CD4-positive, alpha-beta T cell treated with Interleukin-12 subunit alpha and Interleukin-12 subunit beta, for 1 hour (primary cell): ENCODE data around the gene PFN3.

Source experiments
- DNase-seq: peaks from one replicate; pipeline ENCODE4 v3.0.0-alpha.2; 2020

The PFN3 gene

DNA sequence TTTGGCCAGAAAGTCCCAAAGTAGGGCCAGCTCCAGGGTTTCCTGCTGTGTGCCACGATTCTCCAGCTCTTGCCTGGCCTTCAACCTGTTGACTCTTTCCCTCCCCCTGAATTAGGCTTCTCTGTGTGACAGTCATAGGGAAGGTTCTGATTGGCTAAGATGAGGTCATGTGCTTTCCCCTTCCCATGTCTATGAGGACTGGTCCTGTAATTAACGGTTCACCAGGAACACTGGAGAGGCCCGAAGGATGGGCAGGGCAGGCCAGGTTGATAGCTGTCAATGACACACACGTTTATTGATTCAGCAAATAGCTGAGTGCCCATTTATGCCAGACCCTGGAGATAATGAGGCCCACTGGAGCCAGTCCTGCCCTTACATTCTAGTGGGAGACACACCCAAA is 37.2 kb upstream of the PFN3 start:
- no peak for DNase-seq

DNA sequence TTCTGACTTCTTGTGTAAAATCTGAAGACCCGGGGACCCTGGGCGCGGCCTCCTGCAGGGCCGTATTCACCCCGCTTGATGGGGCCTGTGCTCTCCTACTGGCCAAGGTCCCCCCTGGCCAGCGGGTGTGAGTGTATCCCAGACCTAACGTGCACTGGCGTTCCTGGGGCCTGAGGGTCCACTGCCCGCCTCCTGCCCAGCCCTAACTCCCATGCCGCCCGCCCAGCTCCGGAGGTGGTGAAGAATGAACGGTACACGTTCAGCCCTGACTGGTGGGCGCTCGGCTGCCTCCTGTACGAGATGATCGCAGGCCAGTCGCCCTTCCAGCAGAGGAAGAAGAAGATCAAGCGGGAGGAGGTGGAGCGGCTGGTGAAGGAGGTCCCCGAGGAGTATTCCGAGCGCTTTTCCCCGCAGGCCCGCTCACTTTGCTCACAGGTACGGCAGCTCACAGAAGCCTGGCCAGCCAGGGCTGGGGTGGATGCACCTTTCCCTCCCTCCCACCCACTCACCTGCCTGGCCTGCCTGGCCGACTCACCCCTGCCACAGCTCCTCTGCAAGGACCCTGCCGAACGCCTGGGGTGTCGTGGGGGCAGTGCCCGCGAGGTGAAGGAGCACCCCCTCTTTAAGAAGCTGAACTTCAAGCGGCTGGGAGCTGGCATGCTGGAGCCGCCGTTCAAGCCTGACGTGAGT is 35.5 kb upstream of the PFN3 start:
- no peak for DNase-seq

DNA sequence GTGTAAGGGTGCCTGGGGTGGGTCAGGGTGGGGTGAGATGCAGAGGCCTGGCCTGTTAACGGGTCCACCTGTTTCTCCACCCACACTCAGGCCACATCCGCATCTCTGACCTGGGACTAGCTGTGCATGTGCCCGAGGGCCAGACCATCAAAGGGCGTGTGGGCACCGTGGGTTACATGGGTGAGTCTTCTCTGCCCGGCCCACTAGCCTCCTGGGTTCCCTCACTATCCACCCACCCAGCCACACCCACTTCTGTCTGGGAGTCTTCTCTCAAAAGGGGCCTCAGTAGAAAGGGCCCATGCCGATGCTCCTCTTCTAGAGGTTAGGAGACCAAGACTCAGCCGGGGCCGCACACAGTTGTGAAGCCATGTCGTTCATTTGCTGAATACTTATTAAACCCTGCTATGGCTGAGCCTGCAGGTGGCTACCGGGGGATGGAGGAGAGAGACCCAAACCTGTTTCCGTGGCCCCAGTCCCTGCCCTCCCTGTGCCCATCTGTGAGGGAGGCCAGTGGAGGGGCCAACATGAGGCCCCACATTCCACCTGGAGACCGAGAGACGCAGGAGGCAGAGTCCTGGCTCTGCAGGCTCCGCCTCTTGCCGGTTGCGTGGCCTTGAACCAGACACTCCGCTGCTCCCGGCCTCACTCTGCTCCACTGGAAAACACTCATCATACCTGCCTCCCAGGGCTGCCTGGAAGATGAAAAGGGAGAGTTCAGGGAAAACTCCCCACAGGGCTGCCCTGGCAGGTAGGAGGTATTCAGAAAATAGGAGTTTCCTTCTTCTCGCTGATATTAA is 34.7 kb upstream of the PFN3 start:
- DNase-seq = no peak

DNA sequence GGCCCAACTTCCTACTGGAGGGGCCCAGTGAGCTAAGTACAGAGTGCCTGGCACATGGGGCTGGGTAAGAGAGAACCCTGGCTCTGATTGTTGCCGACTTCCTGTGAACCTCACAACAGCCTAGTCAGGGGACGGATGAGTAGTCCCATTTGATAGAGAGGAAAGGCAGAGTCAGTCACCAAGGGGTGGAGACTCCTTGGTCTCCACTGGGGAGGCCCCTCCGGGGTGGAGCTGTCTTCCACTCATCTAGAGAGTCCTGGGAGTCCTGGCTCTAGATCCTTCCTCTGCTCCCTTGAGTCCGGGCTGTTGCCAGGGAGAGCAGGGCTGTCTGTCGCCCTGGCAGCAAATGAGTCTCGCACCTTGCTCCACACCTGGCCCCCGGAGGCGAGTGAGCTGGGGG is 34.0 kb upstream of the PFN3 start:
- peak; percentile 64 for DNase-seq

DNA sequence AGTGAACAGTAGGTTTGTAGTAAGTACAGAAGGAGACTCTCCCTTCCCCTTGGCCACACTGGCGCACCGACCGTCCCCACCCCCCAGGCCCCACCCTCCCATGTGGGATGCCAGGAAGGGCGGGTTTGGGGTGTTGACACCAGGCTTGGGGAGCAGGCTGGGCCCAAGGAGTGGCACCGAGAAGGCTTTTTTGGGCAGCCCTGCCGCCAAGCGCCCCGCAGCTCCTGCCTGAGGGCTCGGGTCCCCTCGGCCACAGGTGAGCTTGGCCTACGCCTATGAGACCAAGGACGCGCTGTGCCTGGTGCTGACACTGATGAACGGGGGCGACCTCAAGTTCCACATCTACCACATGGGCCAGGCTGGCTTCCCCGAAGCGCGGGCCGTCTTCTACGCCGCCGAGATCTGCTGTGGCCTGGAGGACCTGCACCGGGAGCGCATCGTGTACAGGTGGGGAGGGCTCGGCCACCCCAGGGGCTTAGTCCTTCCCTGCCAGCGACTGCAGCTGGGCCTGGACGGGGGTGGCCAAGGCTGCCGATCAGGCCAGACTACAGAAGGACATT is 33.3 kb upstream of the PFN3 start:
- DNase-seq = no peak

DNA sequence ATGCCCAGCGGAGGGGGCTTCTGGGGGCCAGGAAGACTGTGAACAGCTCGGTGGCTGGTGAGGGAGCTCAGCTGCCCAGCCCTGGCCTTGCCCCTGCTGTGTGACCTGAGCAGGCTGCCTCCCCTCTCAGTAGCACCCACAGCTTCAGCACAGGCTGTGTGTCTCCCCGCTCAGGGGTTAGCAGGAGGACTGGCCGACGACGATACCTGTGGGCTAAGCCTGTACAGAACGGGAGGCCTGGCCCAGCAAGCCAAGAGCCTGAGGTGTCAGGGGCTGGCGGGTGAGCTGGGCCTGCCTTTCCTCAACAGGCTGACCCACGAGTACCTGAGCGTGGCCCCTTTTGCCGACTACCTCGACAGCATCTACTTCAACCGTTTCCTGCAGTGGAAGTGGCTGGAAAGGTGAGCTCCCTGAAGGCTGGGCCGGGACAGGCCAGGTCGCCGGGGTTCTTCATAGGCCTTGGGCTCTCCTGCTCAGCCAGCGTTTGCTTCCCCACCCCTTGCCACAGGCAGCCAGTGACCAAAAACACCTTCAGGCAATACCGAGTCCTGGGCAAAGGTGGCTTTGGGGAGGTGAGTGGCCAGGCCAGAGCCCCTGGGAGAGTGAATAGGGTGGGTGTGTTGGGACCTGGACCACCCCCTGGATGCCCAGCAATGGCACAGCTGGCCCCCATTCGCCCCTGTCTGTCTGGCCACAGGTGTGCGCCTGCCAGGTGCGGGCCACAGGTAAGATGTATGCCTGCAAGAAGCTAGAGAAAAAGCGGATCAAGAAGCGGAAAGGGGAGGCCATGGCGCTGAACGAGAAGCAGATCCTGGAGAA is 32.6 kb upstream of the PFN3 start:
- no peak for DNase-seq

DNA sequence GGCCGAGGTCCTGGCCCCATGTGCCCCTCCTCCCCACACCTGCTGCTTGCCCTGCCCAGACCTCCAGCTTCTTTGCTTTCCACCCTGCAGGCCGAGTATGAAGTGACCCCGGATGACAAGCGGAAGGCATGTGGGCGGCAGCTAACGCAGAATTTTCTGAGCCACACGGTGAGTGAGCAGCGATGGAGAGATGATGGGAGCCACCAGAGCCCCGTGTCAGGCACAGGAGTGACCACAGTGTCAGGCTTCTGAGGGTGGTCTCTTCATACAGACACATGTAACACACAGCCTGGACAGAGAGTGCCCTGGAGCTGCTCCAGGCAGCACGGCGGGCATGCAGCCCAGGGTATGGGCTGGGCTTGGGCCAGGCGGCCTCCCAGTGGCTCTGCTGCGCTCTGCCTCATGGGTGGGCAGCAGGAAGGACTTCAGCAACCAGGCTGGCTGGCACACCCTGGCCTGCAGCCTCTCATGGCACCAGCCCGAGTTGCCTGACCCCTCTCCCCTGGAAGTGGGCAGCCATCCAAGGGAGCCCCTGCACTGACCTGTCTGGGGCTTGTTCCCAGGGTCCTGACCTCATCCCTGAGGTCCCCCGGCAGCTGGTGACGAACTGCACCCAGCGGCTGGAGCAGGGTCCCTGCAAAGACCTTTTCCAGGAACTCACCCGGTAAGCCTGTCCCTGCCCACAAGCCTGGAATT is 31.8 kb upstream of the PFN3 start:
- no peak for DNase-seq

DNA sequence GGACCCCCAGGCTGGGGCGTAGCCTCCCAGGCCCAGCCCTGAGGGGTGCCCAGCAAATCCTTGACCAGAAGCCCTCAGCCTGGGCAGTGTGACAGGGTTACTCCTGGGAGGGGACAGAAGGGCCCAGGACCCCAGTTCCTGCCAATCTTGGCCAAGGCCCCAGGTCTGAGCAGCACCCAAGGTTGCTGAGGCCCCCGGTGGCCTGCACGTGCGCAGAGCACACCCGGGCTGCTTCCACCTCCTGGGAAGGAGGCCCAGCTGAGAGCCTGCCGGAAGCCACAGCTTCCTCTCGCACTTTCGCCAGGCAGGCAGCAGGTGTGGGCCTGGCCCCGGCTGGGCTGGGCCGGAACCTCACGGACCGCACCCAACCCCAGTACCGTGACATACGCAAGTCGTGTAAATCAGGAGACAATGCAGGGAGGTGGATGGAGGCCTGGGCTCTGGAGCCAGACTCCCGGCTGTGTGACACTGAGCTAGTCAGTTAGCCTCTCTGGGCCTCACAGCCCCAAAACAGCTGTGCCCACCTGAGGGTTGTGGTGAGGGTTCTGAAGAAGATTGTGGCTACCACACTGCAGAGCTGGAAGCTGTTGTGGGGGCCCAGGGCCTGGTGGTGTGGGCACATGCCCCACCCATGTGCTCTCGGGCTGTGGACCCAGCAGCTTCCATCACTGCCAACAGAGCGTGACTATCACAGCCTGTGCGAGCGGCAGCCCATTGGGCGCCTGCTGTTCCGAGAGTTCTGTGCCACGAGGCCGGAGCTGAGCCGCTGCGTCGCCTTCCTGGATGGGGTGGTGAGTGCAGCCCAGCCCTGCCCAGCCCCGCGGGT is 31.1 kb upstream of the PFN3 start:
- DNase-seq = peak; percentile 82

DNA sequence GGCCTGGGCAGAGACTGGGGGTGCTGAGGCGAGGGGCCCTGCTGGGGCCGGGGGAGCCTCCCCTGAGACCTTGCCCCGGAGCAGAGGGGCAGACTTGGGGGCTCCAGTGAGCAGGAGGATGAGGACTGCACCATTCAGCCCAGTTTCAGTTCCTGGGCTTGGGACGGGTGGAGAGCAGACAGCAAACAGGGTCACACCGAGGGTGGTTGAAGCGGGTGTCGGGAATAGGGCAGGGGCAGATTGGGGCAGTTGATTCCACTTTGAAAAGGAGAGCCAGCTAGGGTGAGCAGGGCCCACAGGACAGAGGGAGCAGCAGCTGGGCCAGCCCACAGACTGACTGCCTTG is 30.5 kb upstream of the PFN3 start:
- no peak for DNase-seq

DNA sequence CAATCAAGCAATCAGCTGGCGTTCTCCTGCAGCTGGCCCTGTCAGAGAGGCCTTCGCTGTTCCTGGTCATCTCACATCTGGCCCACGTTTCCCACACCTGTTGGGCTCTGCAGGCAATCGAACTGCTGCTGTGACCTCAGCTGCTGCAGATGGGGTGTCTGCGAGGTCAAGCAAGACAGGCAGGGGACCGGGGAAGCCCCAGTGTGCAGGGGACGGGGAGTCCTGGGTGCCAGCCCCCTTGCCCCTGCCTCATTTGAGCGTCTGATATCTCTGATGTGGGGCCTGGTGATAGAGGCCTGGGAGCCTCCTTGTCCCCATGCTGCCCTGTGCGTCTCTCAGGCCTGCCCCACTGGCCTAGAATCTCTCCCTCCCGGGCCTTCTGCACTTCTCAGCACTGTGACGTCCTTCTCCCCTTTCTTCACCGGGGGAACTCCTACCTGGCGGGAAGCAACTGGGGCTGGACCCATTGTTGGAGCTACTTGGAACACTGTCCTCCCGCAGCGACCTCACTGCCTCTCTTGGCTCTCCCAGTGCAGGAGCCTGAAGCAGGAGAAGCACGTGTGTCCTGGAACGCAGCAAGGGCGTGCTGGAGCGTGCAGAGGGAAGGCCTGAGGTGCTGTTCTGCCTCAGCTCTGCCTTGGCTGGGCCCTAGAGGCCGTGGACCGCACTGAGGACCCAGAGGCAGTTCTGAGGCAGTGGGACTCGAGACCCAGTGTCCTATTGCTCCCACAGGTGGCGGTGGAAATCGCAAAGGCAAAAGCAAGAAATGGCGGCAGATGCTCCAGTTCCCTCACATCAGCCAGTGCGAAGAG is 29.9 kb upstream of the PFN3 start:
- DNase-seq = no peak

DNA sequence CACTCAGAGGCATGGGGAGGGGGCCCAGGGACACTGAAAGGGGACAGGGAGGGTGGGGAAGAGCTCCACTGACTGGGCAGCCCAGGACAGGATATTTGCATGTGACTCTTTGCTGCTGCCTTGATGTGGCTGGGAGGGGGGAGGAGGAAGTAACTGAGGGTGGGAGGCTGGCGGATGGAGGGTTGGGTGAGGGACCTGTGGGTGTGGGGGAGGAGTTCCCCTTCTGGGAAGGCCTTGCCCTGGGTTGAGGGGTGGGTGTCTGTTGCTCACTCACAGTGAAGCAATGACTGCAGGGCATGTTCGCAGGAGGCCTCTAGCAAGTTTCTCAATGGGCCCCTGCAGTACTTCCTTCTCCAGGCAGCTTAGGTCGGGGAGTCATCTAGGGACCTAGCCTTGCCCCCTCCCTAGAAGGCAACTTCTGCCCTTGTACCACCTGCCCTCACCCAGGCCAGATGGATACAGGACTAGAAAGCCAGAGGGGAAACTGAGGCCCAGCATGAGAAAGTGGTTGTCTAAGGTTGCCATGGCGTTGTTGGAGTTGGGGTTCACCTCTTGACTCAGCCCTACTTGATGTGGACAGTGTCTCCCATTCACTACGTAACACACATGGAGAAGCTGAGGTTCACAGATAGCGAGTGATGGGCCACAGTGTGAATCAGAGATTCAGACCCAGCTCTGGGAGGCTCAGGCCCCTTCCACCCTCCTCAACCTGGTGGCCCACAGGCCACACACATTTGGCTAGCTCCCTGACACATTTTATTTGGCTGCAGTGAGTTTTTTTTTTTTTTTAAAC is 29.0 kb upstream of the PFN3 start:
- peak; percentile 89 for DNase-seq

DNA sequence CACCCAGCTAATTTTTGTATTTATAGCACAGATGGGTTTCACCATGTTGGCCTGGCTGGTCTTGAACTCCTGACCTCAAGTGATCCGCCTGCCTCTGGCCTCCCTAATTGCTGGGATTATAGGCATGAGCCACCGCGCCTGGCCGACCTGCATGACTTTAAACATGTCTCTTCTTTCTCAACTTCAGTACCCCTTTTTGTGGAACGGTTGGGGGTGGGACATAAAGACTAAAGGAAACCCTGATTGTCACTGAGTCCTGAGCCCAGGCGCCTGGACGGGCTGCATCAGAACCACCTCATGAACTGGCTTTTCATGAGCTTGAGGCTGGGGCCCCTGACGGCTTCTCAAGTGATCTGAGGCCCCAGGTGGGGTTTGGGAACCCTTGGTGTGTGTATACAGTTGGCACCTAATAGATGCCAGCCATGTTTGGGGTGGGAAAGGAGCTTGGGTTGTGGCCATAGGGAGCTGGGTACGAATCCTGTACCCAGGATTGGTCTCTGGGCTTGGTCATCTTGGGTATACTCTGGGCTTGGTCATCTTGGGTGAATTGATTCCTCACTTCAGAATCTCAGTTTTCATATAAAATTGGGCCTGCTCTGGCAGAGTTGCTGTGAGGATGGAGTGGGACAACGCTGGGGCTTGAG is 28.2 kb upstream of the PFN3 start:
- DNase-seq = no peak

DNA sequence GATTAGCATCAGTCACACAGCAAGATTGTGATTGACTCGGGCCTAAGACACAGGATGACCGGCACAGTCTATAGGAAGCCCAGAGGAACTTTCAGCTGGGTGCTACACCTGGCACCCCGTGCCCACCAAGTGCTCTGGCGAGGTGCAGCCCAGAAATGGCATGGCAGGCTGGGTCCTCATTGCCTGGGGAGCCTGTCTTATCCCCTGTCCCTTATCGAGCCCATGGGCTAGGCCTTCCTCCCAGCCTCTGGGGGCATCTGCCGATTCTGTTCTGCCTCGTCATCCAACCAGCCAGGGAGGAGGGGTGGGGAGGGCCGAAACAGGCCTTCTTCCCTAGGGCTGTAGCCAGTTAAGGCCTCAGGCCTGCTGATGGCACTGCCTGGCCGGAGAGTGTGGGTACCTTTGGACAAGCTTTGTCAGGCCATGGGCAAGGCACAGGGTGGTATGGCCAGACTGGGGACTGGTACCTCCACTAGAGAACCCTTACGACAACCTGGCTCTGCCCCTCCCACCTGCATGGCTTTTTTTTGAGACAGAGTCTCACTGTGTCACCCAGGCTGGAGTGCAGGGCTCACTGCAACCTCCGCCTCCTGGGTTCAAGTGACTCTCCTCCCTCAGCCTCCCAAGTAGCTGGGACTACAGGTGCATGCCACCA is 27.6 kb upstream of the PFN3 start:
- DNase-seq = no peak

DNA sequence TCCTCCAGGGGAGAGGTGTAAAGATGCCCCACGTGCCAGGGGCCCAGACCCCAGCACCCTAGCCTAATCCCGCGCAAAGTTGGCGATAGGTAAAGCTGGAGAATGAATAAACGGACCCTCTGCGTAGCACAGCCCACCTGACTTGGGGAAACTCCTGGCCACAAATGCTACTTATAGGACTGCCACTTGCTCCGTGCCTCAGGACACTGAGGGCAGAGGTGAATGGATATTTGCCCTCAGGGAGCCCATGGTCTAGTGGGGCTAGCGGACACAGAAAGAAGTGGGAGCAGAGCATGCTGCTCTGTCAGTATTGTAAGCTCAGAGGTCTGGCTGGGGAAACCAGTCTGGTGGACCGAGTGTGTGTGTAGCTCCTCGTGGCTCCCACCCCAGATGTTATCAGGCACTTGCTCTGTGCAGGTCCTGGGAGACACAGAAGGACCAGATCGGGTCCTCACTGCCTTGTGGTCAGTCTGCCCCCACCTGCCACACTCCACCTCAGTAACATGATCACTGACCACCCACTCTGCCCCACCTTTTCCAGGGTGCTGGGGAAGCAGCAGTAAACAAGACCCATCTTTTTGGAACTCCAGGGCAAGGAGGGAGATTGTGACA is 26.9 kb upstream of the PFN3 start:
- no peak for DNase-seq

DNA sequence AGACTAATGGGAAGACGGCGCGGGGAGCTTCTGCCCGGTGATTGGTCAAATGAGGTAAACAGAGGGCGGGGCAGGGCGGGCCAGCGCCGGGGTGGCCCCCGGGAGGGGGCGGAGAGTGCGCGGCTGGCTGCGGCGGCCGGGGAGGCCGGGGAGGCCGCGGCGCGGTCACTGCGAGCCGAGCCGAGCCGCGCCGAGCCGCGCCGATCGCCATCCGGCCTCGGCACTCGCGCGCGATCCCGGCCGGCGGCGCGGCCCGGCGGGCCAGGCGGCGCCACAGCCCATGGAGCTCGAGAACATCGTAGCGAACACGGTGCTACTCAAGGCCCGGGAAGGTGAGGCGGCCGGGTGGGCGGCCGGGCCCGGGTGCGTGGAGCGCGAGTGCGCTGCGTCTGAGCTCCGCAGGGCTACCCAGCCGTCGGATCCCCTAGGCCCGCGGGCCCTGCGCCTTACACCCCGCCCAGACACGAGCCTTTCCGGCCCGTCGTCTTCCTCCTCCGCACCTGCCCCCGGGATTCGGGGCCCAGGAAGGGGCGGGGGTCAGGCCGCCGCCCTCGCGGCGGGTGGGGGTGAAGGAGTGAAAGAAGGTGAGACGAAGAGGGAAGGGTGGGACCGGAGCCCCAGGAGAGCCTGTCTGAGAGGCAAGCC is 26.2 kb upstream of the PFN3 start, which contains the start of gene GRK6:
GRK6 (plus strand) TSS at position 111 of the 645 bp plus-strand sequence; CDS start at position 281, 170 bp downstream.
- DNase-seq = peak; percentile 78

DNA sequence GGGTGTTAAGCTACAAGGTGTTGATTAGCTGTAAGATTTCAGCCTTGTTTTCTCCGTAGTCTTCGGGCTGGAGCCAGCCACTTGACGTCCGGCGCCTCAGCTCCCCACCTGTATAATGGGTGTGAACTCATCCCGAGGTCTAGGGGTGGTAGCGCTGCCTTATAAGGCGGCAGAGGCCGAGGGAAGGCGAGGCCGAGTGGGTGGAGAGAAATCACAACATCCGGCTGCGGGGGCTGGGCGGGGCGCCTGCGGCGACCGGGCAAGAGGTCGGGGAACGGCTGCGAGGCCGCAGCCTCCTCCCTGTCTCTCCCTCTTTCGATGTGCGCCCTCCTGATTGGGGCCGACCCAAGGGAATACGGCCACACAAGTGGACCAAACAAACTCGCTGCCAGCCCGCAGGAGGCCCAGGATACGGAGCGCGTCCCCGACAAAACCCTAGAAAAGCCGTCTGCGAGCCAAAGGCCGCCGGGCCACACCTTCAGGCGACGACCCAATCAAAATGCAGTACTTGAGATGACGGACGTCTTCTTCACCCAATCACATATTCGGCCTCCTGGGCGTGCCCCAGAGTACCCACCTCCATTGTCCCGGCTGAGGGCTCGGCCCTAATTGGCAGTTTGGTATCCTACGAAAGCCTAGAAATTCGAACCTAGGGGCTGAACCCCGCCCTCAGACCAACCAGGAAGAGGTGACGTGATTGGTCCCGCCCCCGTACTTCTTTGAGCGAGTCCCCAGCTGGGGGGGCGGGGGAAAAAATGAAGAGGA is 25.5 kb upstream of the PFN3 start:
- DNase-seq = peak; percentile 100

DNA sequence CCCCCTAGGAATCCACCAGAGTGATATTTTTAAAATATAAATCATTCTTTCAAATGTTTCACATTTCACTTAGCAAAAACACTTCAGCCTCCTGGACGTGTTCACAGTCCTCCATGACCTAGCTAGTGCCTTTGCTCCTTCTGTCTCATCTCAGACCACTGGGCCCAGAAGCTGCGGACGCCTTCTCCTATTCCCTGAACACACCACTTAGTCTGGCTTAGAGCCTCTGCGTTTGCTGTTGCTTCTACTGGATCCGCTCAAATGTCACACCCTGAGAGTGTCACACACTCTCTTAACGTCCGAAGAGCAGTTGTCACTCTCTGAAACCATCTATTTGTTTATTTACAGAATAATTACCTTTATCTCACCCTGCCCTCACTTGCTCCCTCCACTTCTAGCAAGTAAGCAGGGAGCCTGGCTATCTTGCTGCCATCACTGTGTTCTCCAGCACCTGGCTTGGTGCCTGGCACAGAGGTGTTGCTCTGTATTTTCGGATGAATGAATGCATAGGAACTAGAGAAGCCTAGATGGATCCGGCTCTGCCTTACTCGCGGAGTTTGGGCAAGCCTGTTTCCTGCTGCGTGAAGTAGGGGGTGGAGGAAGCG is 24.8 kb upstream of the PFN3 start:
- no peak for DNase-seq
